Measurements from ENCODE around the gene GNG7. TPM values are rescaled to one million over a fixed set of nuclear protein-coding genes. Genes with fewer than 3 reads are reported as not detected.

GNG7 gene
- total and polyA plus RNA-seq, 12 donors, result 0.83 to 16.5 (median 7.8) TPM

DNA sequence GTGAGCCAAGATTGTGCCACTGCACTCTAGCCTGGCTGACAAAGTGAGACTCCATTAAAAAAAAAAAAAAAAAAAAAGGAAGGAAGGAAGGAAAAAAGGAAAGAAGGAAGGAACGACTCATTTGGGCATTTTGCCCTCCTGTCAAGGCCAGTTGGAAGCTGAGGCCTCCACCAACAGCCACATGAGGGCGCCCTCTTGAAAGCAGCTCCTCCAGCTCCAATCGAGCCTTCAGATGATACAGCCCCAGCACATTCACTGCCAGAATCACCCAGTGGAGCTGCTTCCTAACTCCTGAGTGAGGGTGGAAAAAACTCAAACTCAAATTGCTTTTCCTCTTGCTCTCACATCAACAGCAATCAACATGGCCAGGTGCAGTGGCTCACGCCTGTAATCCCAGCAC is 40.9 kb downstream of the GNG7 start:
- Histone ChIP-seq H3K36me3 (replicated peaks in 1 of 2) (no peaks in the 10 kb centered on the region), H3K27ac (no peak overlapping the region), H3K4me3 (no peak overlapping the region), H3K4me1 (replicated peaks in 1 of 2) (no peaks in the 10 kb centered on the region), H3K9me3 (replicated peaks in 1 of 3) (no peaks in the 10 kb centered on the region), H3K27me3 (no peaks in the 10 kb centered on the region)
- intact Hi-C loops (cut with DNase I), result no loop called here
- no peak for DNase-seq
- TF ChIP-seq, protein P1, sequence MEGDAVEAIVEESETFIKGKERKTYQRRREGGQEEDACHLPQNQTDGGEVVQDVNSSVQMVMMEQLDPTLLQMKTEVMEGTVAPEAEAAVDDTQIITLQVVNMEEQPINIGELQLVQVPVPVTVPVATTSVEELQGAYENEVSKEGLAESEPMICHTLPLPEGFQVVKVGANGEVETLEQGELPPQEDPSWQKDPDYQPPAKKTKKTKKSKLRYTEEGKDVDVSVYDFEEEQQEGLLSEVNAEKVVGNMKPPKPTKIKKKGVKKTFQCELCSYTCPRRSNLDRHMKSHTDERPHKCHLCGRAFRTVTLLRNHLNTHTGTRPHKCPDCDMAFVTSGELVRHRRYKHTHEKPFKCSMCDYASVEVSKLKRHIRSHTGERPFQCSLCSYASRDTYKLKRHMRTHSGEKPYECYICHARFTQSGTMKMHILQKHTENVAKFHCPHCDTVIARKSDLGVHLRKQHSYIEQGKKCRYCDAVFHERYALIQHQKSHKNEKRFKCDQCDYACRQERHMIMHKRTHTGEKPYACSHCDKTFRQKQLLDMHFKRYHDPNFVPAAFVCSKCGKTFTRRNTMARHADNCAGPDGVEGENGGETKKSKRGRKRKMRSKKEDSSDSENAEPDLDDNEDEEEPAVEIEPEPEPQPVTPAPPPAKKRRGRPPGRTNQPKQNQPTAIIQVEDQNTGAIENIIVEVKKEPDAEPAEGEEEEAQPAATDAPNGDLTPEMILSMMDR (IDR thresholded peaks at IDR 0.05), result no peak
- WGBS, 4 donors, result 63 to 76% (median 68%) methylated on average over 4 of the region's 4 CpGs

DNA sequence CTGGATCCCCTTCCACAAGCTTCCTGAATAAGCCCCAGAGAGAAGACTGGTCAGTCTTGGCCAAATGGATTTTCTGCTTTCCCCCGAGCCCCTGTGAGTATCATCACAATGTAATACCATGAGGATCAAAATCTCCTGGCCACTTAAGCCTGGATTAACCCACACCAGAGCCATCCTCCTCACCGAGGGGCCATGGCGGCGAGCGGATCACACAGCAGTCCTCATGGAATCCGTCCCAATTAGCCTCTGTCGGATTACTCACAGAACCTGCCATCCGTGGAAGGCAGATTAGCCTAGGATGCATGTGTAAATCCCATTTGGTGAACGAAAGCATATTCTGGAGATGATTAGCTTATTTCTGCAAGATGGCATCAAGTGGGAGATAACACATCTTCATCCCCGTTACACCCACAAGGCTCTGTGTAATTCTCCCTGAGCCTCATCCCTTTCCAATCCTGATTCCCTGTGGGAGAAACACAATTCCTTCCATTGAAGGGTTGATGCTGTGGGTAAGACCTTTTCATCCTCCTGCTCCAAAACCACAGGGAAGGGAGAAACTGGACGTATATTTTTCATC is 42.5 kb downstream of the GNG7 start:
- Histone ChIP-seq H3K4me1 (replicated peaks in 1 of 2) (no peaks in the 10 kb centered on the region), H3K27ac (no peak overlapping the region), H3K36me3 (replicated peaks in 1 of 2) (no peaks in the 10 kb centered on the region), H3K27me3 (no peaks in the 10 kb centered on the region), H3K4me3 (no peak overlapping the region), H3K9me3 (replicated peaks in 1 of 3) (no peaks in the 10 kb centered on the region)
- DNase-seq, result no peak
- WGBS, 4 donors, result 87 to 92% (median 90%) methylated on average over 3 to 11 of the region's 11 CpGs
- TF ChIP-seq POLR2A (IDR thresholded peaks at IDR 0.05), result no peak
- TF ChIP-seq, protein P1 (IDR thresholded peaks at IDR 0.05), result no peak
- intact Hi-C loops (cut with DNase I), result no loop called here

DNA sequence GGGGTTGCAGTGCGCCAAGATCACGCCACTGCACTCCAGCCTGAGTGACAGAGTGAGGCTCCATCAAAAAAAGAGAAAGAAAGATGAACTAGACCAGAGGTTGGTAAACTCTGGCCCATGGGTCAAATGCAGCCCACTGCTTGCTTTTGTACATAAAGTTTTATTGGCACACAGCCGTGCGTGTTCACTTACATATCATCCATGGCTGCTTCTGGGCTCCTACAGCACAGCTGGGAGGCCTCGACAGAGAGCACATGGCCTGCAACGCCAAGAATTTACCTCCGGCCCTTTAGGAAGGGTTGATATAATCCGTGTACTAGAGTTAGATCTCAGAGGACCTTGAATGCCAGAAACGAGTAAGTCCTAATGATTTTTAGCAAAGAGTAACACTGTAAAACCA is 46.0 kb downstream of the GNG7 start:
- Histone ChIP-seq H3K27ac (no peak overlapping the region), H3K27me3 (no peaks in the 10 kb centered on the region), H3K36me3 (replicated peaks in 1 of 2) (no peaks in the 10 kb centered on the region), H3K4me3 (no peak overlapping the region), H3K9me3 (replicated peaks in 1 of 3) (no peaks in the 10 kb centered on the region), H3K4me1 (replicated peaks in 1 of 2) (peaks cover 8 to 9% of the 10 kb centered on the region in 2 donors)
- 87 to 91% (median 88%) methylated on average over 9 of the region's 9 CpGs for WGBS, 4 donors
- DNase-seq, result no peak
- intact Hi-C loops (cut with DNase I), result no loop called here
- TF ChIP-seq, protein P1 (IDR thresholded peaks at IDR 0.05), result no peak
- no peak for TF ChIP-seq POLR2A (IDR thresholded peaks at IDR 0.05)

DNA sequence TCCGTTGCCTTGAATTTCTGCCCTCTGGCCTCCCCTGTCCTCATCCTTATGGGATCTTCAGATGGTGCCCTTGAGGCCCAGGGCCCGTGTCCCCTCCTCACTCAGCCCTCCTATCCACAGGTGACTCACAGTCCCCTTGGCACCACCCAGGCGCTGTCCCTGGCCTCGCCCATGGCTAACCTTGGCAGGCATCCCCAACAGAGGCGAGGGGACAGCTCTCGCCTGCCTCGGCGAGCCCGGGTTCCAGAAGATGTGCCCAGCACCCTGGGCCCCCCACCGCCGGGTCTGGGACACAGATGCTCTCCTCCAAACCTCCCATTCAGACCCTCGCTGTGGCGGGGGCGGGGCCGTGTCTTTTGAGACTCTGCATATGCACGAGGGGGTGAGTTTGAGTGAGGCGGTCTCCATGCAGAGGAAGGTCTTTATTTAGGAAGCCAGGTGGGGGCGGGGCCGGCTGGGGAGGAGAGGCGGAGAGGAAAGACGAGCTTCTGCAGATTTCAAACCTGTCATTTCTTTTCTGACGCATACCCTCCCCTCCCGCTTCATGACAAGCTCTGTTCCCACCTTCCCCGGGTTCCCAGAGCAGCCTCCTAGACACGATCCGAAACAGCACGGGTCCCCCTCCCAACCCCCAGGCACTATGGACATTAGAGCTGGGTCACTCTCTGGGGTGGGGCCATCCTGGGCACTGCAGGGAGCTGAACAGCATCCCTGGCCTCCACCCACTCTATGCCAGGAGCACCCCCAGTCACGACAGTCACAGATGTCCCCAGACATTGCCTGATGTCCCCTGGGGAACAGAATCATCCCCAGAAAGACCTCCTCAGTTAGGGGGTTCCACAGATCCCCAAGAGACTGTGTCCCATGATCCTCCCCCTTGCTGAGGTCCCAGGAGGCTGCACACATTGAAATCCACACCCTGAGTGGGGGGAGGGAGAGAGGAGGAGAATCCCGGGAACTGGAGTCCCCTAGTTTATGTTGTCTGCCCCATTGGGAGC is 48.5 kb downstream of the GNG7 start:
- H3K9me3 ChIP-seq (replicated peaks in 1 of 3), result no peaks in the 10 kb centered on the region
- H3K4me1 ChIP-seq (replicated peaks in 1 of 2), result peaks cover 14 to 17% of the 10 kb centered on the region in 2 donors
- no peak overlapping the region for H3K27ac ChIP-seq
- TF ChIP-seq, protein P1 (IDR thresholded peaks at IDR 0.05), result no peak
- TF ChIP-seq POLR2A (IDR thresholded peaks at IDR 0.05), result no peak
- peak overlapping the region in 1 of 4 donors; percentile 16 for H3K4me3 ChIP-seq
- peak in 5 of 7 donors; percentile 63 to 78 (median 68) for DNase-seq
- no peaks in the 10 kb centered on the region for H3K27me3 ChIP-seq
- no peaks in the 10 kb centered on the region for H3K36me3 ChIP-seq (replicated peaks in 1 of 2)
- intact Hi-C loops (cut with DNase I), result loop anchor here in 1 of 2 donors (5.0 kb wide), 1 partner anchor 98 kb away; no protein-coding TSS in a partner anchor
- WGBS, 4 donors, result 23 to 38% (median 30%) methylated on average over 12 to 29 of the region's 29 CpGs

Data from adrenal gland (tissue), 12 donors.